ENCODE results near the gene DNAH6.
"Not testable (repeated sequence)": the region's sequence is repeated elsewhere in the genome, so short reads cannot be mapped to it uniquely, and the experiment has no call there.

Gene DNAH6

GRCh38 chr2:84516234-84516986 is at the start of gene DNAH6:
DNAH6 (plus strand) TSS chr2:84516498; CDS start chr2:84517827, 1,329 bp downstream.
- no peak within 1 kb of the TSS for H3K4me3 ChIP-seq (ENCODE audit: insufficient read length, low read depth)

GRCh38 chr2:84467389-84467788 is 48.9 kb upstream of the DNAH6 start:
- H3K36me3 ChIP-seq (ENCODE audit: insufficient read depth, insufficient read length, low read length): no peaks in the 10 kb centered on the region
- DNase-seq (ENCODE audit: low read depth, low spot score): no peak
- H3K27me3 ChIP-seq (ENCODE audit: insufficient read depth, insufficient read length): no peaks in the 10 kb centered on the region
- no peak overlapping the region for H3K9ac ChIP-seq (ENCODE audit: insufficient read length, low read depth)
- TF ChIP-seq ZNF274 (IDR thresholded peaks at IDR 0.05; ENCODE audit: low read depth, low read length) (no peak), YY1 (IDR thresholded peaks at IDR 0.05; ENCODE audit: insufficient read depth, insufficient read length) (no peak), SUZ12 (IDR thresholded peaks at IDR 0.05; ENCODE audit: extremely low read depth, insufficient read depth, insufficient read length) (no peak)
- peaks cover 41% of the 10 kb centered on the region for H3K9me3 ChIP-seq (ENCODE audit: insufficient read depth, low read length)
- no peak overlapping the region for H3K4me3 ChIP-seq (ENCODE audit: insufficient read length, low read depth)
- H3K4me1 ChIP-seq (ENCODE audit: insufficient read depth, insufficient read length): no peaks in the 10 kb centered on the region

More at GRCh38 chr2:84516234-84516986, at the start of gene DNAH6:
- TF ChIP-seq ZNF274 (IDR thresholded peaks at IDR 0.05; ENCODE audit: low read depth, low read length): no peak
- TF ChIP-seq YY1 (IDR thresholded peaks at IDR 0.05; ENCODE audit: insufficient read depth, insufficient read length): no peak
- no peak for TF ChIP-seq SUZ12 (IDR thresholded peaks at IDR 0.05; ENCODE audit: extremely low read depth, insufficient read depth, insufficient read length)
- H3K9ac ChIP-seq (ENCODE audit: insufficient read length, low read depth): no peak within 1 kb of the TSS
- no peaks in the 10 kb centered on the region for H3K27me3 ChIP-seq (ENCODE audit: insufficient read depth, insufficient read length)
- no peaks in the 10 kb centered on the region for H3K36me3 ChIP-seq (ENCODE audit: insufficient read depth, insufficient read length, low read length)
- DNase-seq (ENCODE audit: low read depth, low spot score): peak; percentile 85
- H3K4me1 ChIP-seq (ENCODE audit: insufficient read depth, insufficient read length): no peaks in the 10 kb centered on the region
- peaks cover 13% of the 10 kb centered on the region for H3K9me3 ChIP-seq (ENCODE audit: insufficient read depth, low read length)

GRCh38 chr2:84472423-84472822 is 43.9 kb upstream of the DNAH6 start:
- DNase-seq (ENCODE audit: low read depth, low spot score); H3K36me3 ChIP-seq (ENCODE audit: insufficient read depth, insufficient read length, low read length); H3K4me1 ChIP-seq (ENCODE audit: insufficient read depth, insufficient read length): not testable (repeated sequence)

GRCh38 chr2:84472856-84473565 is 43.3 kb upstream of the DNAH6 start:
- H3K36me3 ChIP-seq (ENCODE audit: insufficient read depth, insufficient read length, low read length): no peaks in the 10 kb centered on the region
- peaks cover 49% of the 10 kb centered on the region; the same call in 1 of the 2 replicates for H3K9me3 ChIP-seq (ENCODE audit: insufficient read depth, low read length)

More at GRCh38 chr2:84472423-84472822, 43.9 kb upstream of the DNAH6 start:
- not testable (repeated sequence) for H3K9ac ChIP-seq (ENCODE audit: insufficient read length, low read depth); H3K27me3 ChIP-seq (ENCODE audit: insufficient read depth, insufficient read length); H3K4me3 ChIP-seq (ENCODE audit: insufficient read length, low read depth)
- H3K9me3 ChIP-seq (ENCODE audit: insufficient read depth, low read length): peaks cover 48% of the 10 kb centered on the region

GRCh38 chr2:84474176-84474575 is 42.1 kb upstream of the DNAH6 start:
- Histone ChIP-seq H3K4me1 (ENCODE audit: insufficient read depth, insufficient read length) (no peaks in the 10 kb centered on the region), H3K4me3 (ENCODE audit: insufficient read length, low read depth) (no peak overlapping the region), H3K9me3 (ENCODE audit: insufficient read depth, low read length) (peaks cover 53% of the 10 kb centered on the region; the same call in 1 of the 2 replicates), H3K9ac (ENCODE audit: insufficient read length, low read depth) (no peak overlapping the region), H3K36me3 (ENCODE audit: insufficient read depth, insufficient read length, low read length) (no peaks in the 10 kb centered on the region), H3K27me3 (ENCODE audit: insufficient read depth, insufficient read length) (no peaks in the 10 kb centered on the region)
- no peak for TF ChIP-seq SUZ12 (IDR thresholded peaks at IDR 0.05; ENCODE audit: extremely low read depth, insufficient read depth, insufficient read length)
- TF ChIP-seq YY1 (IDR thresholded peaks at IDR 0.05; ENCODE audit: insufficient read depth, insufficient read length): no peak
- TF ChIP-seq ZNF274 (IDR thresholded peaks at IDR 0.05; ENCODE audit: low read depth, low read length): no peak
- DNase-seq (ENCODE audit: low read depth, low spot score): no peak

More at GRCh38 chr2:84472856-84473565, 43.3 kb upstream of the DNAH6 start:
- H3K27me3 ChIP-seq (ENCODE audit: insufficient read depth, insufficient read length): no peaks in the 10 kb centered on the region
- TF ChIP-seq SUZ12 (IDR thresholded peaks at IDR 0.05; ENCODE audit: extremely low read depth, insufficient read depth, insufficient read length) (no peak), ZNF274 (IDR thresholded peaks at IDR 0.05; ENCODE audit: low read depth, low read length) (no peak), YY1 (IDR thresholded peaks at IDR 0.05; ENCODE audit: insufficient read depth, insufficient read length) (no peak)
- H3K9ac ChIP-seq (ENCODE audit: insufficient read length, low read depth): no peak overlapping the region
- no peaks in the 10 kb centered on the region for H3K4me1 ChIP-seq (ENCODE audit: insufficient read depth, insufficient read length)
- no peak overlapping the region for H3K4me3 ChIP-seq (ENCODE audit: insufficient read length, low read depth)
- no peak for DNase-seq (ENCODE audit: low read depth, low spot score)

DNA sequence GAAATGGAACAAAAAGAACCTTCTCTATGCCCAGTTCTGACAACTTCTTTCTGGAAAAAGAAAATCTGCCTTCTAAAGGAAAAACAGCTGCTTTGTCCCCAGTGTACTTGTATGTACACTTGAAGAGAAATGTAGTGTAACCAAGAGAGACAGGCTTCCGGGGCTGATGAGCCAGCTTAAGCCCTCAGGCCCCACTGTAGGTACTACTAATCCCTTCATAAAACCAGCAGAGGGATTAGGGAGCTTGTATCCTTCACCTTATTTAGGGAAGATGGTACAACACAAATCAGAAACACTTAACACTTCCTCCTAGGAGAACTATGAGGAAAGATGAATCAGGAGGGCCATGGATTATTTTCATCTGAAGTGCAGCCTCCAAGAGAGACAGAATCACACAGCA is 38.4 kb upstream of the DNAH6 start:
- H3K9ac ChIP-seq (ENCODE audit: insufficient read length, low read depth): no peak overlapping the region
- no peak for DNase-seq (ENCODE audit: low read depth, low spot score)
- no peaks in the 10 kb centered on the region for H3K36me3 ChIP-seq (ENCODE audit: insufficient read depth, insufficient read length, low read length)
- peaks cover 30% of the 10 kb centered on the region; the same call in 1 of the 2 replicates for H3K9me3 ChIP-seq (ENCODE audit: insufficient read depth, low read length)
- no peaks in the 10 kb centered on the region for H3K4me1 ChIP-seq (ENCODE audit: insufficient read depth, insufficient read length)
- H3K4me3 ChIP-seq (ENCODE audit: insufficient read length, low read depth): no peak overlapping the region
- no peaks in the 10 kb centered on the region for H3K27me3 ChIP-seq (ENCODE audit: insufficient read depth, insufficient read length)
- no peak for TF ChIP-seq YY1 (IDR thresholded peaks at IDR 0.05; ENCODE audit: insufficient read depth, insufficient read length)
- no peak for TF ChIP-seq SUZ12 (IDR thresholded peaks at IDR 0.05; ENCODE audit: extremely low read depth, insufficient read depth, insufficient read length)
- TF ChIP-seq ZNF274 (IDR thresholded peaks at IDR 0.05; ENCODE audit: low read depth, low read length): no peak

GRCh38 chr2:84478867-84479266 is 37.4 kb upstream of the DNAH6 start:
- Histone ChIP-seq H3K4me1 (ENCODE audit: insufficient read depth, insufficient read length) (no peaks in the 10 kb centered on the region), H3K9me3 (ENCODE audit: insufficient read depth, low read length) (peaks cover 30% of the 10 kb centered on the region; the same call in 1 of the 2 replicates), H3K4me3 (ENCODE audit: insufficient read length, low read depth) (no peak overlapping the region), H3K9ac (ENCODE audit: insufficient read length, low read depth) (no peak overlapping the region), H3K36me3 (ENCODE audit: insufficient read depth, insufficient read length, low read length) (no peaks in the 10 kb centered on the region), H3K27me3 (ENCODE audit: insufficient read depth, insufficient read length) (no peaks in the 10 kb centered on the region)
- no peak for DNase-seq (ENCODE audit: low read depth, low spot score)
- no peak for TF ChIP-seq YY1 (IDR thresholded peaks at IDR 0.05; ENCODE audit: insufficient read depth, insufficient read length)
- TF ChIP-seq ZNF274 (IDR thresholded peaks at IDR 0.05; ENCODE audit: low read depth, low read length): no peak
- no peak for TF ChIP-seq SUZ12 (IDR thresholded peaks at IDR 0.05; ENCODE audit: extremely low read depth, insufficient read depth, insufficient read length)

Data from NT2/D1 (cell line).